Pancreas (tissue), 10 donors: ENCODE measurements around the gene AIRE. TPM values are rescaled to one million over a fixed set of nuclear protein-coding genes. Genes with fewer than 3 reads are reported as not detected.

Experiments used
- ATAC-seq, 4 donors: fragments of 200-7000 bp; cut with Tn5 transposase; one replicate each; pipeline versions ENCODE4 v1.8.0 to v1.9.1; 2020; ENCODE audit warnings: mild to moderate bottlenecking in 4 of 4, moderate library complexity in 4 of 4
- DNase-seq, 6 donors: peaks; one replicate each; pipeline ENCODE4 v3.0.0-alpha.2; 2020
- FAIRE-seq: peaks from 2 replicates; lab custom pipeline; 2012; peaks lifted over from hg19 to GRCh38; lab: Jason Lieb, UNC
- H3K27ac ChIP-seq, 4 donors: fragments of 200-600 bp; sonication (generic); 1 replicate in 3 of 4; 2 replicates in 1 of 4; pipeline versions ENCODE4 v1.5.0 to v1.8.0; 2020
- H3K27me3 ChIP-seq, 4 donors: fragments of 200-600 bp; one replicate each; pipeline ENCODE4 v1.8.0; 2021
- H3K36me3 ChIP-seq, 3 donors: fragments of 200-600 bp; sonication (generic) in 1 of 3; one replicate each; pipeline versions ENCODE4 v1.5.0 to v1.8.0; 2020 to 2021
- H3K4me1 ChIP-seq, 3 donors: fragments of 200-600 bp; one replicate each; pipeline ENCODE4 v1.8.0; 2021
- H3K4me3 ChIP-seq, 4 donors: fragments of 200-600 bp; sonication (generic) in 2 of 4; one replicate each; pipeline versions ENCODE4 v1.5.0 to v1.8.0; 2020 to 2021
- H3K9me3 ChIP-seq, 4 donors: fragments of 200-600 bp; one replicate each; pipeline ENCODE4 v1.8.0; 2021
- CTCF ChIP-seq, 4 donors: fragments of 200-600 bp; sonication (generic) in 3 of 4; IDR thresholded peaks; one replicate each; pipeline versions ENCODE4 v1.5.0 to v1.8.0; 2021; ENCODE audit warnings: antibody characterized with exemption in 4 of 4
- WGBS, 2 donors: extraction: QIAGEN DNeasy Blood & Tissue Kit; methylation state at CpG; one replicate each; pipeline ENCODE4 v1.1.7; 2013; 5-methylcytosine and 5-hydroxymethylcytosine counted together
- intact Hi-C, 3 donors: fragments of 100-400 bp; cut with DNase I; formaldehyde crosslinking; loops; one replicate each; pipeline versions ENCODE4 v1.11.1 to v1.14.2; 2022
- polyA plus RNA-seq, 2 donors: library from polyadenylated mRNA; stranded (reverse); fragments of 200-250 nt; gene quantifications; one replicate each; pipeline ENCODE4 v1.2.3, GENCODE V29; 2013
- total RNA-seq, 6 donors: library from RNA; stranded (reverse); fragmentation: NEBNext Ultra II Directional in 4 of 6; extraction: Animal tissue kit (Norgen Biotek cat#: 25700) in 4 of 6; gene quantifications; one replicate each; pipeline versions ENCODE4 v1.2.1 to v1.2.4, GENCODE V29; 2021 to 2023
- donor health status: healthy with polysubstance abuse.
- donor health status: DM: no; HTN: no; CAD: no; lungs with moderate emphysema.
- donor health status: DM: no; HTN: no; CAD: no.
- donor health status: control.
- donor health status: control.
- donor health status: Bipolar disorder and iron deficiency.
- donor health status: DM: yes; HTN: yes; CAD: no.
- donor health status: DM: no; HTN: no; CAD: no.
- donor health status: DM: no; HTN: no; CAD: no.
- donor health status: DM: yes; HTN: yes; CAD: no.

Gene AIRE
- total and polyA plus RNA-seq, 8 donors, result 0.02 TPM; not detected in 7

DNA sequence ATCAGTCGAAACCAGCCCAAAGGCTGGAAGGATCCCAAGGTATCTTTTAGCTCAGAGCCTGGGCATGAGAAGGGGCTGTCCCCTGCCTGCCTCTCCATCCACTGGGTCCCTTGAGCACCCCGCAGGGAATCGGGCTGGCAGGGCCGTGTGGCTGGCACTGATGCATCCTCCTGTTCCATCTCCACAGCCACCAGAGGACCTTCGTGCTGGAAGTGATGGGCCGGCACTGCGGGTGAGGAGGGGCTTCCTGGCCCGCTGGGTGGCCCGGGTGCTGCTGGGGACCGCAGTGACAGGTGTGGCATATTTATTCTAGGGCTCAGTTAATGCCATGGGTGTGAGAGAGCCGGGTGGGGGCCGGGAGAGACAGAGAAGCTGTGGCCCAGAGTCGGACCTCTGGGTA is 27.8 kb downstream of the AIRE start:
- no peak for TF ChIP-seq CTCF (IDR thresholded peaks at IDR 0.05)
- FAIRE-seq (no peak), DNase-seq (no peak), ATAC-seq (no peak)
- Histone ChIP-seq H3K27me3 (no peaks in the 10 kb centered on the region), H3K36me3 (peaks cover 0 to 24% (median 11%) of the 10 kb centered on the region in 3 donors), H3K27ac (no peak overlapping the region), H3K9me3 (no peaks in the 10 kb centered on the region), H3K4me1 (no peaks in the 10 kb centered on the region), H3K4me3 (no peak overlapping the region)
- 92 to 93% methylated on average over 12 to 13 of the region's 13 CpGs for WGBS, 2 donors
- intact Hi-C loops, result no loop called here

DNA sequence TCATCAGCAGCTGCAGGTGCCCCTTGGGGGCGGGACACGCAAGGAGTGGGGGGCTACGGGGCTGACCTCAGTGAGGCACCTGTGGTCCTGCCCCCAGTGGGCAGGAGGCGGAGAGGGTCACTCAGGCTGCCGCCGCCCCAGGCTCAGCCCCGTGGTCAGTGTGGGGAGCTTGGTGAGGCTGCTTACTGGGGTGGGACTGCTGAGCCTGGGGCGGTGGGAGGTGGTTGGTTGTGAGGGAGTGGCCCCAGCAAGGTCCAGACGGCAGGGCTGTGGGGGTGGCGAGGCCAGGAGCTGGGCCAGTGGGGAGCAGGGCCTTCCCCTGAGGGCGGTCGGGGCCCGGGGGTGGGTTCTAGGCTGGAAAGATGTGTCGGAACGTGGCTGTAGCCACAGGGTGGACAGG is 28.5 kb downstream of the AIRE start:
- no peak for FAIRE-seq
- no peaks in the 10 kb centered on the region for H3K27me3 ChIP-seq
- no peak overlapping the region for H3K4me3 ChIP-seq
- intact Hi-C loops, result no loop called here
- no peak for ATAC-seq
- DNase-seq, result no peak
- no peaks in the 10 kb centered on the region for H3K4me1 ChIP-seq
- H3K36me3 ChIP-seq, result peaks cover 0 to 27% (median 11%) of the 10 kb centered on the region in 3 donors
- no peak overlapping the region for H3K27ac ChIP-seq
- no peaks in the 10 kb centered on the region for H3K9me3 ChIP-seq
- 90 to 97% methylated on average over 12 to 15 of the region's 15 CpGs for WGBS, 2 donors
- TF ChIP-seq CTCF (IDR thresholded peaks at IDR 0.05), result no peak

DNA sequence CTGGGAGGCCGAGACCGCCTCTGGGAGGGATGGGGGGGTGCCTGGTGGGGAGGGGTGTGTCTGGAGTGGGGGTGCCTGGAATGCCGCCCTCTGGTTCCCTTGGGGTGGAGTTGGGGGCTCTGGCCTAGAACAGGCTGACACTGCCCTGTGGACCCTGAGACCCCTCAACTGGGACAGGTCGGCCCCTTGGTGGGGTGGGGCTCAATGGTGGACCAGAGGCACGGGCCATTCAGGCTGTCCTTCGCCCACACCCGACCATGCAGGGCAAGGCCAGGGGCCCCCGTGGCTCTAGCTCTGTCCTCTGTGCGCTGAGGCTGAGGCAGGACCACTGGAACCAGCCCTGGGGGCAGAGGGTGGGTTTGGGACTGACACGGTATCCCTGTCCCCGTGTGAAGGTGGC is 28.9 kb downstream of the AIRE start:
- intact Hi-C loops, result no loop called here
- H3K4me1 ChIP-seq, result no peaks in the 10 kb centered on the region
- H3K4me3 ChIP-seq, result no peak overlapping the region
- no peaks in the 10 kb centered on the region for H3K9me3 ChIP-seq
- H3K27ac ChIP-seq, result no peak overlapping the region
- H3K27me3 ChIP-seq, result no peaks in the 10 kb centered on the region
- 91 to 94% methylated on average over 11 of the region's 11 CpGs for WGBS, 2 donors
- ATAC-seq, result no peak
- FAIRE-seq, result no peak
- no peak for DNase-seq
- TF ChIP-seq CTCF (IDR thresholded peaks at IDR 0.05), result no peak
- H3K36me3 ChIP-seq, result peaks cover 0 to 31% (median 11%) of the 10 kb centered on the region in 3 donors

DNA sequence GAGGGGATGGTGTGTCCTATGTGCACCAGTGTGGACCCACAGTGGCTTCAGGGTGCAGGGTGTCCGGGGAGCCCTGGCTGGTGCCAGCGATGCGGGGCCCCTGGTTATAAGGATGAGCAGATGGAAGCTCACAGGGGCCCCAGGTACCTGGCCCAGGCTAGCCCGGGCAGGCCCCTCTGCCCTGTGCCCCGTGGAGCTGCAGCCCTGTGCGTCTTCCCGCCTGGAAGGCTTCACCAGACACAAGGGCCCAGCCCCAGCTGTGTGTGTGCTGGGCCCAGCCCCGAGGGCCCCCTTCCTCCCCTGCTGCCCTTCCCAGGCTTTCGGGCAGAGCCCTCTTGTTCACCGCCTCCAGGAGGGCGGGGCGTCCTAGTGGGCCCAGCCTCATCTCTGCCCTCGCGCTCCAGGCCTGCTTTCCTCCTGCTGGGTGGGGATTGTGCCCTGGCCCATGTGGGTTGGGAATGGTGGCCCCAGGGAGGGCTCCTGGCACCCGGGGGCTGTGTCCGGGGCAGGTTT is 30.1 kb downstream of the AIRE start:
- intact Hi-C loops, result no loop called here
- no peak for TF ChIP-seq CTCF (IDR thresholded peaks at IDR 0.05)
- FAIRE-seq, result no peak
- Histone ChIP-seq H3K27ac (no peak overlapping the region), H3K9me3 (no peaks in the 10 kb centered on the region), H3K4me3 (no peak overlapping the region), H3K4me1 (no peaks in the 10 kb centered on the region), H3K36me3 (peaks cover 0 to 38% (median 11%) of the 10 kb centered on the region in 3 donors), H3K27me3 (no peaks in the 10 kb centered on the region)
- WGBS, 2 donors, result 94% methylated on average over 15 to 16 of the region's 16 CpGs
- no peak for DNase-seq
- no peak for ATAC-seq

GRCh38 chr21:44316277-44316900 is 30.7 kb downstream of the AIRE start:
- no peak overlapping the region for H3K4me3 ChIP-seq
- H3K27ac ChIP-seq, result no peak overlapping the region
- H3K9me3 ChIP-seq, result no peaks in the 10 kb centered on the region
- no peaks in the 10 kb centered on the region for H3K4me1 ChIP-seq
- intact Hi-C loops, result no loop called here
- 94 to 96% methylated on average over 26 to 27 of the region's 27 CpGs for WGBS, 2 donors
- no peak for DNase-seq
- H3K36me3 ChIP-seq, result peaks cover 0 to 38% (median 11%) of the 10 kb centered on the region in 3 donors
- TF ChIP-seq CTCF (IDR thresholded peaks at IDR 0.05), result no peak
- no peak for ATAC-seq
- no peak for FAIRE-seq
- H3K27me3 ChIP-seq, result no peaks in the 10 kb centered on the region
